Skin of body (tissue), 2 donors: ENCODE data around the gene ME3. TPM values are rescaled to one million over a fixed set of nuclear protein-coding genes. Genes with fewer than 3 reads are reported as not detected.

Experiments used
- DNase-seq: peaks from one replicate; lab custom pipeline; 2025; lab: John Stamatoyannopoulos, UW
- total RNA-seq: library from RNA; depleted of rRNA; stranded (reverse); fragments of >200 nt; gene quantifications from one replicate; pipeline ENCODE4 v1.2.3, GENCODE V29; 2014

ME3 gene
- total RNA-seq, 1 donor from 2014 or later: 17.8 TPM

DNA sequence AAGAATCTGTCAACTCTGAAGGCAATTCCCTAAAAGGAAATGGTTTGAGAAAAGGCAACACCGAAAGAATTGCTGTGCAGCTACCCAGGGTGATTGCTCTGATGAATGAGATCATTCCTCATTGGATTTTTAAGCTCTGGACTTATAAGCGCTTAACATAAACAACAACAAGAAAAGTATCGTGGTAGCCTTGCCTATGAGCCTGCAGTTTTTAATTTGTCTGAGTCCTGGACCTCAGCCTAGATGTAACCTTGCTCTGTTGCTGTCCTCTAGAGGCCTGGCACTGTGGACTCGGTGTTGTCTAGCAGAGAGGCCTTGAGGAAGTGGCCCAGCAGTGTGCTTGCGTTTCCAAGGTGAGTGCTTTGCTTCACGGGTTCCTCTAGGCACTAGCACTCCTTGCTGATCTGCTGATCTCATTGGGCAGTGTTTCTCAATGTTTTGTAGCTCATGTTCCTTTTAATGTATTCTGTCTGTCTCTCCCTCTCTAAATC, 277.3 kb downstream of the ME3 start:
- DNase-seq: no peak

Other genes starting within 250 kb of the ME3 start
- gene PRSS23, start 127.9 kb upstream of the ME3 start, total RNA-seq: 22.1 TPM